GM21717 (cell line): ENCODE results near the gene MAGEA8.
"Not testable (repeated sequence)": the region's sequence is repeated elsewhere in the genome, so short reads cannot be mapped to it uniquely, and the experiment has no call there.

Experiments used
- ATAC-seq: cut with Tn5 transposase; IDR thresholded peaks from one replicate; pipeline ENCODE4 v1.9.1; 2021; ENCODE audit warnings: mild to moderate bottlenecking, moderate library complexity; ENCODE audit not compliant: unreplicated experiment

Gene MAGEA8

GRCh38 chrX:149881081-149881711 lies at the start of gene MAGEA8:
TSS of gene MAGEA8 (plus strand) at chrX:149881183. CDS start at chrX:149884273, 3,090 bp downstream.
- no peak for ATAC-seq

GRCh38 chrX:149831473-149831872 lies 49.5 kb upstream of the MAGEA8 start:
- ATAC-seq, result no peak

- not testable (repeated sequence) for ATAC-seq
Observed at GRCh38 chrX:149836728-149837127, 44.3 kb upstream of the MAGEA8 start.

GRCh38 chrX:149837167-149837566 lies 43.8 kb upstream of the MAGEA8 start:
- no peak for ATAC-seq

- ATAC-seq, result peak; percentile 78
Observed at GRCh38 chrX:149837639-149838038, 43.3 kb upstream of the MAGEA8 start.

GRCh38 chrX:149841929-149842328 lies 39.1 kb upstream of the MAGEA8 start:
- ATAC-seq, result no peak

GRCh38 chrX:149845385-149845784 lies 35.6 kb upstream of the MAGEA8 start:
- no peak for ATAC-seq

- ATAC-seq, result no peak
Observed at GRCh38 chrX:149846789-149847188, 34.2 kb upstream of the MAGEA8 start.

- ATAC-seq, result no peak
Observed at GRCh38 chrX:149848855-149849254, 32.1 kb upstream of the MAGEA8 start.

- ATAC-seq, result no peak
Observed at GRCh38 chrX:149849787-149850186, 31.2 kb upstream of the MAGEA8 start.

- no peak for ATAC-seq
Observed at GRCh38 chrX:149851864-149852263, 29.1 kb upstream of the MAGEA8 start.

GRCh38 chrX:149853925-149854324 lies 27.1 kb upstream of the MAGEA8 start:
- no peak for ATAC-seq

- ATAC-seq, result no peak
Observed at GRCh38 chrX:149858592-149858991, 22.4 kb upstream of the MAGEA8 start.

GRCh38 chrX:149860445-149860844 lies 20.5 kb upstream of the MAGEA8 start:
- no peak for ATAC-seq

- ATAC-seq, result no peak
Observed at GRCh38 chrX:149865390-149865789, 15.6 kb upstream of the MAGEA8 start.

GRCh38 chrX:149867488-149867887 lies 13.5 kb upstream of the MAGEA8 start:
- no peak for ATAC-seq

GRCh38 chrX:149870840-149871239 lies 10.1 kb upstream of the MAGEA8 start:
- ATAC-seq, result no peak

- ATAC-seq, result no peak
Observed at GRCh38 chrX:149871433-149871832, 9.6 kb upstream of the MAGEA8 start.

GRCh38 chrX:149871940-149872339 lies 9.0 kb upstream of the MAGEA8 start:
- ATAC-seq, result peak; percentile 100

- ATAC-seq, result no peak
Observed at GRCh38 chrX:149877157-149877556, 3.8 kb upstream of the MAGEA8 start.

GRCh38 chrX:149877636-149878035 lies 3.3 kb upstream of the MAGEA8 start:
- ATAC-seq, result no peak

- ATAC-seq, result not testable (repeated sequence)
Observed at GRCh38 chrX:149890828-149891227, 9.8 kb downstream of the MAGEA8 start.

- ATAC-seq, result no peak
Observed at GRCh38 chrX:149898554-149898953, 17.6 kb downstream of the MAGEA8 start.
